MCF 10A (cell line): ENCODE data around the gene ANKRD34B. TPM values are rescaled to one million over a fixed set of nuclear protein-coding genes. Genes with fewer than 3 reads are reported as not detected.

Experiments
- BruUV-seq: library from RNA; stranded (reverse); fragments of 400-500 nt; replicated peaks from 2 replicates; lab custom pipeline; 2021; lab: Mats Ljungman, UMichigan
- CTCF ChIA-PET: fragments of 300-600 bp; sonication (Branson Sonifier 250); formaldehyde crosslinking; extraction: SDS; loops from one replicate; lab custom pipeline; 2021; ENCODE audit warnings: antibody characterized with exemption, inconsistent platforms; lab: Yijun Ruan, JAX
- POLR2A ChIA-PET: fragments of 300-600, 350-650 bp; sonication (Branson Sonifier 250); formaldehyde crosslinking; extraction: SDS; loops from one replicate; lab custom pipeline; 2020; ENCODE audit warnings: antibody characterized with exemption, inconsistent platforms; lab: Yijun Ruan, JAX
- DNase-seq: peaks from one replicate; pipeline ENCODE4 v3.0.0-alpha.2; 2018; ENCODE audit not compliant: unreplicated experiment
- H3K27ac Mint-ChIP-seq: one replicate; pipeline ENCODE4 v1.8.0; 2022; ENCODE audit warnings: mild to moderate bottlenecking, low read depth, mixed read lengths; ENCODE audit not compliant: unreplicated experiment
- H3K27me3 Mint-ChIP-seq: one replicate; pipeline ENCODE4 v1.8.0; 2022; ENCODE audit warnings: mixed read lengths; ENCODE audit not compliant: insufficient read depth, unreplicated experiment
- H3K36me3 Mint-ChIP-seq: one replicate; pipeline ENCODE4 v1.8.0; 2022; ENCODE audit warnings: mild to moderate bottlenecking, moderate library complexity, mixed read lengths; ENCODE audit not compliant: insufficient read depth, unreplicated experiment
- H3K4me1 Mint-ChIP-seq: one replicate; pipeline ENCODE4 v1.8.0; 2022; ENCODE audit warnings: mixed read lengths; ENCODE audit not compliant: insufficient read depth, unreplicated experiment
- H3K4me3 Mint-ChIP-seq: one replicate; pipeline ENCODE4 v1.8.0; 2022; ENCODE audit warnings: mild to moderate bottlenecking, moderate library complexity, mixed read lengths; ENCODE audit not compliant: unreplicated experiment
- H3K9me3 Mint-ChIP-seq: one replicate; pipeline ENCODE4 v1.8.0; 2022; ENCODE audit warnings: mixed read lengths; ENCODE audit not compliant: unreplicated experiment
- intact Hi-C: fragments of 100-400 bp; cut with micrococcal nuclease; formaldehyde crosslinking; loops from 2 replicates; pipeline ENCODE4 v1.14.1; 2022
- total RNA-seq: library from RNA; stranded (reverse); gene quantifications from 2 replicates; pipeline ENCODE4 v1.2.3, GENCODE V29; 2022
- TF ChIP-seq, protein P1 (sequence below): fragments of 200-600 bp; IDR thresholded peaks from one replicate; pipeline ENCODE4 v1.8.0; 2022; ENCODE audit warnings: antibody characterized with exemption, mild to moderate bottlenecking; ENCODE audit not compliant: unreplicated experiment

ANKRD34B gene
- total RNA-seq, 1 experiment from 2014 or later = not detected

DNA sequence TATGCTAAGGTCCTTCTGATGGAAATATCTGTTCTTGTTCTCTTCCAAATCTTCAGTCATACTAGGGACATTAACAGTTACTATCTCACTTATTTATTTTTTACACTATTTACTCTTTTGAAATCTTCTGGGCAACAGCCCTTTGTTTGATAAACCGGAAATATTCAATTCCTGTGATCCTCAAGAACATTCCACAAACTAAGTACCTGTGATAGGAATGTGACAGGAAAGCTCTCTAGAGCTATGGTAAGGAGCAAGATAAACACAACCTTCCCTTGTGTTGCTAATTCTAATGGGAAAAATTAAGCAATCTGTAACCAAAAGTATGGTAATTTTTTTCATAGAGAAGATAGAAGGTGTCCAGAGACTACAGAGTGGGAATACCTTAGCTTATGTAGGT is 22.0 kb upstream of the ANKRD34B start:
- no peak for DNase-seq
- POLR2A ChIA-PET = no interaction called here
- Mint-ChIP-seq H3K9me3 (no peaks in the 10 kb centered on the region), H3K4me1 (no peaks in the 10 kb centered on the region), H3K27ac (no peak overlapping the region), H3K27me3 (no peaks in the 10 kb centered on the region), H3K4me3 (no peak overlapping the region), H3K36me3 (no peaks in the 10 kb centered on the region)
- TF ChIP-seq, protein P1, sequence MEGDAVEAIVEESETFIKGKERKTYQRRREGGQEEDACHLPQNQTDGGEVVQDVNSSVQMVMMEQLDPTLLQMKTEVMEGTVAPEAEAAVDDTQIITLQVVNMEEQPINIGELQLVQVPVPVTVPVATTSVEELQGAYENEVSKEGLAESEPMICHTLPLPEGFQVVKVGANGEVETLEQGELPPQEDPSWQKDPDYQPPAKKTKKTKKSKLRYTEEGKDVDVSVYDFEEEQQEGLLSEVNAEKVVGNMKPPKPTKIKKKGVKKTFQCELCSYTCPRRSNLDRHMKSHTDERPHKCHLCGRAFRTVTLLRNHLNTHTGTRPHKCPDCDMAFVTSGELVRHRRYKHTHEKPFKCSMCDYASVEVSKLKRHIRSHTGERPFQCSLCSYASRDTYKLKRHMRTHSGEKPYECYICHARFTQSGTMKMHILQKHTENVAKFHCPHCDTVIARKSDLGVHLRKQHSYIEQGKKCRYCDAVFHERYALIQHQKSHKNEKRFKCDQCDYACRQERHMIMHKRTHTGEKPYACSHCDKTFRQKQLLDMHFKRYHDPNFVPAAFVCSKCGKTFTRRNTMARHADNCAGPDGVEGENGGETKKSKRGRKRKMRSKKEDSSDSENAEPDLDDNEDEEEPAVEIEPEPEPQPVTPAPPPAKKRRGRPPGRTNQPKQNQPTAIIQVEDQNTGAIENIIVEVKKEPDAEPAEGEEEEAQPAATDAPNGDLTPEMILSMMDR = no peak
- no TSS peak for BruUV-seq
- intact Hi-C loops = no loop called here
- CTCF ChIA-PET = no interaction called here

- Mint-ChIP-seq H3K27ac (no peak overlapping the region), H3K36me3 (no peaks in the 10 kb centered on the region), H3K4me1 (no peaks in the 10 kb centered on the region), H3K9me3 (no peaks in the 10 kb centered on the region), H3K27me3 (no peaks in the 10 kb centered on the region), H3K4me3 (no peak overlapping the region)
- intact Hi-C loops = no loop called here
- peak; percentile 5 for DNase-seq
- BruUV-seq = no TSS peak
- POLR2A ChIA-PET = no interaction called here
- CTCF ChIA-PET = no interaction called here
- TF ChIP-seq, protein P1 = no peak
These were observed 21.3 kb upstream of the ANKRD34B start for GRCh38 chr5:80591352-80591751.

GRCh38 chr5:80590766-80591165 is 20.7 kb upstream of the ANKRD34B start:
- TF ChIP-seq, protein P1 = no peak
- ChIA-PET POLR2A (no interaction called here), CTCF (no interaction called here)
- Mint-ChIP-seq H3K27me3 (no peaks in the 10 kb centered on the region), H3K9me3 (no peaks in the 10 kb centered on the region), H3K4me1 (no peaks in the 10 kb centered on the region), H3K4me3 (no peak overlapping the region), H3K36me3 (no peaks in the 10 kb centered on the region), H3K27ac (no peak overlapping the region)
- intact Hi-C loops = no loop called here
- no TSS peak for BruUV-seq
- DNase-seq = no peak

GRCh38 chr5:80588858-80589540 is 18.9 kb upstream of the ANKRD34B start:
- ChIA-PET CTCF (interaction anchor here (0.7 kb wide), 1 partner anchor 11 kb away, joined by 3 read pairs; no protein-coding TSS in a partner anchor), POLR2A (no interaction called here)
- intact Hi-C loops = no loop called here
- H3K9me3 Mint-ChIP-seq = no peaks in the 10 kb centered on the region
- DNase-seq = no peak
- BruUV-seq = no TSS peak
- TF ChIP-seq, protein P1 = no peak
- no peaks in the 10 kb centered on the region for H3K4me1 Mint-ChIP-seq
- no peaks in the 10 kb centered on the region for H3K36me3 Mint-ChIP-seq
- no peak overlapping the region for H3K4me3 Mint-ChIP-seq
- H3K27ac Mint-ChIP-seq = no peak overlapping the region
- no peaks in the 10 kb centered on the region for H3K27me3 Mint-ChIP-seq
